HEK293 (cell line): ENCODE data around the gene LAMA4.

Experiments
- ATF2 ChIP-seq: fragments of 450-650 bp; formaldehyde crosslinking; IDR thresholded peaks from 2 replicates; pipeline ENCODE4 v1.5.1; 2016; ENCODE audit warnings: missing biosample characterization, missing genetic modification characterization, low read depth
- CTCF ChIP-seq: fragments of 450-650 bp; formaldehyde crosslinking; IDR thresholded peaks from 2 replicates; pipeline ENCODE4 v1.5.1; 2016; ENCODE audit warnings: missing biosample characterization, missing genetic modification characterization
- ELK4 ChIP-seq: IDR thresholded peaks from 2 replicates; pipeline ENCODE4 v1.6.1; 2011; ENCODE audit warnings: mild to moderate bottlenecking, low read depth, low read length, borderline replicate concordance
- MYNN ChIP-seq: fragments of 450-650 bp; formaldehyde crosslinking; IDR thresholded peaks from 2 replicates; pipeline ENCODE4 v1.5.1; 2016; ENCODE audit warnings: missing biosample characterization, missing genetic modification characterization, borderline replicate concordance
- TRIM28 ChIP-seq: IDR thresholded peaks from 2 replicates; pipeline ENCODE4 v1.6.1; 2011; ENCODE audit warnings: low read length, control low read depth, borderline replicate concordance
- ZNF121 ChIP-seq: fragments of 450-650 bp; formaldehyde crosslinking; IDR thresholded peaks from 2 replicates; pipeline ENCODE4 v1.5.1; 2016; ENCODE audit warnings: missing biosample characterization, missing genetic modification characterization
- ZNF23 ChIP-seq: fragments of 450-650 bp; formaldehyde crosslinking; IDR thresholded peaks from 2 replicates; pipeline ENCODE4 v1.5.1; 2016; ENCODE audit warnings: missing biosample characterization, missing genetic modification characterization, borderline replicate concordance
- ZNF274 ChIP-seq, 2 experiments: fragments of 200-500 bp in 1 of 2; fragments of 450-650 bp in 1 of 2; sonication (Bioruptor generic) in 1 of 2; formaldehyde crosslinking in 1 of 2; IDR thresholded peaks; 2 replicates each; pipeline versions ENCODE4 v1.5.1 to v1.6.1; 2014 to 2016; ENCODE audit warnings: borderline replicate concordance in 1 of 2, inconsistent platforms in 1 of 2, low read length in 1 of 2, missing biosample characterization in 1 of 2, missing genetic modification characterization in 1 of 2
- ZNF391 ChIP-seq: fragments of 450-650 bp; formaldehyde crosslinking; IDR thresholded peaks from 2 replicates; pipeline ENCODE4 v1.5.1; 2016; ENCODE audit warnings: low read depth, missing biosample characterization, missing genetic modification characterization, borderline replicate concordance
- ZNF398 ChIP-seq: fragments of 450-650 bp; formaldehyde crosslinking; IDR thresholded peaks from 2 replicates; pipeline ENCODE4 v1.5.1; 2017; ENCODE audit warnings: missing biosample characterization, missing genetic modification characterization

- TF ChIP-seq ZNF23 (tag by site-specific recombination) (no peak), CTCF (tag by site-specific recombination) (no peak), TRIM28 (peak; percentile 91), ZNF121 (tag by site-specific recombination) (no peak), ATF2 (tag by site-specific recombination) (no peak), MYNN (no peak), ELK4 (no peak), ZNF398 (tag by site-specific recombination) (no peak), ZNF274 (IDR thresholded peaks at IDR 0.05; ENCODE audit: low read length) (no peak), ZNF274 (tag by site-specific recombination; IDR thresholded peaks at IDR 0.05; ENCODE audit: borderline replicate concordance) (no peak), ZNF391 (tag by site-specific recombination) (no peak)
Observed at GRCh38 chr6:112286010-112286409, 31.6 kb upstream of the LAMA4 start.
